WTC11 (cell line): ENCODE results near the gene MMP23B. TPM values are rescaled to one million over a fixed set of nuclear protein-coding genes. Genes with fewer than 3 reads are reported as not detected.

Experiments used
- ATAC-seq: fragments of 200-7000 bp; cut with Tn5 transposase; 2 replicates; pipeline ENCODE4 v1.10.0; 2021; ENCODE audit warnings: mild to moderate bottlenecking, moderate library complexity
- CTCF ChIA-PET: fragments of 300-600 bp; sonication (Branson Sonifier 250); formaldehyde crosslinking; loops from one replicate; lab custom pipeline; 2021; ENCODE audit warnings: antibody characterized with exemption; lab: Charles Lee
- POLR2A ChIA-PET: fragments of 350-600 bp; sonication (Branson Sonifier 250); formaldehyde crosslinking; loops from one replicate; lab custom pipeline; 2021; ENCODE audit warnings: antibody characterized with exemption; lab: Charles Lee
- DNase-seq: peaks from one replicate; pipeline ENCODE4 v3.0.0; 2021; ENCODE audit warnings: low spot score
- H3K27ac Mint-ChIP-seq: 2 replicates; pipeline ENCODE4 v1.8.0; 2021; ENCODE audit warnings: mixed read lengths
- H3K27me3 Mint-ChIP-seq: 2 replicates; pipeline ENCODE4 v1.8.0; 2021; ENCODE audit warnings: low read depth, mild to moderate bottlenecking, moderate library complexity, mixed read lengths
- H3K36me3 Mint-ChIP-seq: 2 replicates; pipeline ENCODE4 v1.8.0; 2021; ENCODE audit warnings: mixed read lengths
- H3K4me1 Mint-ChIP-seq: 2 replicates; pipeline ENCODE4 v1.8.0; 2022; ENCODE audit warnings: mixed read lengths
- H3K4me3 Mint-ChIP-seq: 2 replicates; pipeline ENCODE4 v1.8.0; 2021; ENCODE audit warnings: mild to moderate bottlenecking, moderate library complexity, mixed read lengths
- H3K9me3 Mint-ChIP-seq: 2 replicates; pipeline ENCODE4 v1.8.0; 2021; ENCODE audit warnings: mixed read lengths
- AR ChIP-seq: fragments of 250-450 bp; sonication (Bioruptor Pico); IDR thresholded peaks from 2 replicates; pipeline ENCODE4 v1.9.0; 2021; ENCODE audit warnings: mild to moderate bottlenecking
- CBFB ChIP-seq: sonication (generic); formaldehyde crosslinking; IDR thresholded peaks from 2 replicates; pipeline ENCODE4 v1.8.1; 2022; ENCODE audit warnings: mild to moderate bottlenecking, low read depth, missing genetic modification reagents
- E2F1 ChIP-seq: sonication (generic); formaldehyde crosslinking; IDR thresholded peaks from 2 replicates; pipeline ENCODE4 v1.8.0; 2022; ENCODE audit warnings: mild to moderate bottlenecking, missing genetic modification reagents
- FOXK1 ChIP-seq: sonication (generic); formaldehyde crosslinking; IDR thresholded peaks from 2 replicates; pipeline ENCODE4 v1.8.0; 2022; ENCODE audit warnings: mild to moderate bottlenecking, moderate library complexity, missing genetic modification reagents
- GTF2I ChIP-seq: fragments of 250-450 bp; sonication (Bioruptor Pico); conservative IDR thresholded peaks from 2 replicates; pipeline ENCODE4 v1.4.0; 2021; ENCODE audit warnings: mild to moderate bottlenecking
- KAT7 ChIP-seq: sonication (generic); formaldehyde crosslinking; IDR thresholded peaks from 2 replicates; pipeline ENCODE4 v1.8.1; 2023; ENCODE audit warnings: missing genetic modification reagents, mild to moderate bottlenecking, borderline replicate concordance
- MLX ChIP-seq: sonication (generic); formaldehyde crosslinking; IDR thresholded peaks from 2 replicates; pipeline ENCODE4 v1.8.1; 2023; ENCODE audit warnings: mild to moderate bottlenecking, missing genetic modification reagents, moderate library complexity
- PRDM15 ChIP-seq: sonication (generic); formaldehyde crosslinking; IDR thresholded peaks from 2 replicates; pipeline ENCODE4 v1.8.0; 2022; ENCODE audit warnings: missing genetic modification reagents
- RORB ChIP-seq: fragments of 250-450 bp; sonication (Bioruptor Pico); IDR thresholded peaks from 2 replicates; pipeline ENCODE4 v1.9.0; 2021; ENCODE audit warnings: mild to moderate bottlenecking
- SMAD3 ChIP-seq: sonication (generic); formaldehyde crosslinking; IDR thresholded peaks from 2 replicates; pipeline ENCODE4 v1.8.0; 2022; ENCODE audit warnings: missing genetic modification reagents, mild to moderate bottlenecking, borderline replicate concordance
- TEAD1 ChIP-seq: sonication (generic); formaldehyde crosslinking; IDR thresholded peaks from 2 replicates; pipeline ENCODE4 v1.8.0; 2022; ENCODE audit warnings: mild to moderate bottlenecking, missing genetic modification reagents
- ZNF121 ChIP-seq: sonication (generic); formaldehyde crosslinking; IDR thresholded peaks from 2 replicates; pipeline ENCODE4 v1.8.0; 2023; ENCODE audit warnings: missing genetic modification reagents
- ZNF396 ChIP-seq: fragments of 250-450 bp; sonication (Bioruptor Pico); IDR thresholded peaks from 2 replicates; pipeline ENCODE4 v1.8.0; 2021; ENCODE audit warnings: mild to moderate bottlenecking, moderate library complexity, borderline replicate concordance
- total RNA-seq: library from RNA; stranded (reverse); gene quantifications from 3 replicates; pipeline ENCODE4 v1.2.3, GENCODE V29; 2021

MMP23B gene
- total RNA-seq, 1 experiment from 2014 or later, result 20.0 TPM

GRCh38 chr1:1605724-1606123, 26.2 kb upstream of the MMP23B start (continued):
- no peak for TF ChIP-seq PRDM15 (CRISPR knock-in tag)
- no peak for TF ChIP-seq TEAD1 (CRISPR knock-in tag)
- TF ChIP-seq SMAD3, result no peak
- TF ChIP-seq RORB, result no peak
- TF ChIP-seq ZNF121, result no peak

- no peak for ATAC-seq
- no peak overlapping the region for H3K27ac Mint-ChIP-seq
- ChIA-PET POLR2A (no interaction called here), CTCF (no interaction called here)
- TF ChIP-seq MLX (CRISPR knock-in tag), result no peak
- TF ChIP-seq, all 79 proteins: peak for 0
- Mint-ChIP-seq H3K9me3 (no peaks in the 10 kb centered on the region), H3K4me1 (no peaks in the 10 kb centered on the region), H3K4me3 (no peak overlapping the region), H3K36me3 (no peaks in the 10 kb centered on the region), H3K27me3 (no peaks in the 10 kb centered on the region; the same call in 1 of the 2 replicates)
- DNase-seq, result no peak
Measured at GRCh38 chr1:1606232-1606631, 25.7 kb upstream of the MMP23B start.

- Mint-ChIP-seq H3K4me1 (peaks cover 15% of the 10 kb centered on the region), H3K27ac (no peak overlapping the region), H3K4me3 (no peak overlapping the region), H3K9me3 (no peaks in the 10 kb centered on the region), H3K36me3 (0 out of 2 replicates have a peak, but pooled peaks cover 5% of the 10 kb centered on the region), H3K27me3 (no peaks in the 10 kb centered on the region)
- TF ChIP-seq SMAD3 (no peak), FOXK1 (CRISPR knock-in tag) (no peak), PRDM15 (CRISPR knock-in tag) (no peak), CBFB (CRISPR knock-in tag) (no peak), E2F1 (no peak), GTF2I (no peak), KAT7 (CRISPR knock-in tag) (no peak), AR (no peak), ZNF396 (CRISPR knock-in tag) (no peak)
- ATAC-seq (no peak), DNase-seq (no peak)
- ChIA-PET POLR2A (no interaction called here), CTCF (no interaction called here)
Measured at GRCh38 chr1:1609822-1610485, 22.0 kb upstream of the MMP23B start.
